ENCODE results near the gene FDX1.

The FDX1 gene

GRCh38 chr11:110497231-110497978 is 67.7 kb downstream of the FDX1 start:
- H3K4me3 ChIP-seq (ENCODE audit: low read depth, low read length): no peak overlapping the region
- H3K36me3 ChIP-seq (ENCODE audit: control insufficient read depth, insufficient read depth, low read length): no peaks in the 10 kb centered on the region
- H3K9me3 ChIP-seq (ENCODE audit: control insufficient read depth, insufficient read depth, low read length): no peaks in the 10 kb centered on the region
- no peaks in the 10 kb centered on the region for H3K27me3 ChIP-seq (ENCODE audit: control insufficient read depth, insufficient read depth, low read length)
- H3K4me1 ChIP-seq (ENCODE audit: control insufficient read depth, insufficient read depth, low read length): peaks cover 1% of the 10 kb centered on the region
- H3K9ac ChIP-seq (ENCODE audit: low read depth, low read length): no peak overlapping the region

- Histone ChIP-seq H3K36me3 (ENCODE audit: control insufficient read depth, insufficient read depth, low read length) (no peaks in the 10 kb centered on the region), H3K4me1 (ENCODE audit: control insufficient read depth, insufficient read depth, low read length) (no peaks in the 10 kb centered on the region), H3K4me3 (ENCODE audit: low read depth, low read length) (no peak overlapping the region), H3K9ac (ENCODE audit: low read depth, low read length) (no peak overlapping the region), H3K27me3 (ENCODE audit: control insufficient read depth, insufficient read depth, low read length) (no peaks in the 10 kb centered on the region), H3K9me3 (ENCODE audit: control insufficient read depth, insufficient read depth, low read length) (no peaks in the 10 kb centered on the region)
These were observed 71.7 kb downstream of the FDX1 start for GRCh38 chr11:110501428-110501827.

DNA sequence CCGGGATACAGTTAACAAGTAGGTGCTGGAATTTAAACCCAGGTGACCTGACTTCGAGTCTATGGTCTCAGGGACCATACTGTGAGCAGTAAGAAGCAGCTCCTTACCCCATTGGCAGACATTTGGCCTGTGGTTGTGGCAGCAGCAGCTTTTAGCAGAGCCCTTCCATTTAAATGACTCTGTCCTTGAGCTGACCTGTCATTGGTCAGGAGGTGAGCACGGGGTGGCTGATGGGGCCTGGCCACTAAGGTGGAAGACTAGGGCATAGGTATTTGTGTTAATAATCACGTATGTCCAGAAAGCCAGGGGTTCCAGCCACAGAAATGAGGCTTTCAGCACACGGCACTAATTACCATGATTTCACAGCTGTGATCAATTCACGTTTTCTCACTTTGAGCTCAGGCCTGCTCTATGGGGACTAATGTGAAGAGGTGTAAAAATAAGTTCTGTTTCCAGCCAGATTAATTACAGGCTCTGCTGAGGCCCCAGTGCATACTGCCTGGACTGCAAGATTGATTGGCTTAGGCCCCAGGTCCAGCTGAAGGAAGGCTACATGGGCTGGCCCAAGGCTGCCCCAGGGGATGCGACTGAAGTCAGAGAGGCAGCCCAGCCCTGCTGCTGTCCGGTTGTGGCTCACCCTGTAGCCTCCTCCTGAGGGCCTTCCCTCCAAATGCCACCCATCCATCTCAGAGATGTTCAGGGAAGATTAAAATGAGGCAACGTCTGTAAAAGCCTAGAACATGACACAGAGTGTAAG is 76.0 kb downstream of the FDX1 start:
- Histone ChIP-seq H3K9ac (ENCODE audit: low read depth, low read length) (no peak overlapping the region), H3K4me3 (ENCODE audit: low read depth, low read length) (no peak overlapping the region), H3K4me1 (ENCODE audit: control insufficient read depth, insufficient read depth, low read length) (no peaks in the 10 kb centered on the region), H3K36me3 (ENCODE audit: control insufficient read depth, insufficient read depth, low read length) (no peaks in the 10 kb centered on the region), H3K9me3 (ENCODE audit: control insufficient read depth, insufficient read depth, low read length) (no peaks in the 10 kb centered on the region), H3K27me3 (ENCODE audit: control insufficient read depth, insufficient read depth, low read length) (no peaks in the 10 kb centered on the region)

DNA sequence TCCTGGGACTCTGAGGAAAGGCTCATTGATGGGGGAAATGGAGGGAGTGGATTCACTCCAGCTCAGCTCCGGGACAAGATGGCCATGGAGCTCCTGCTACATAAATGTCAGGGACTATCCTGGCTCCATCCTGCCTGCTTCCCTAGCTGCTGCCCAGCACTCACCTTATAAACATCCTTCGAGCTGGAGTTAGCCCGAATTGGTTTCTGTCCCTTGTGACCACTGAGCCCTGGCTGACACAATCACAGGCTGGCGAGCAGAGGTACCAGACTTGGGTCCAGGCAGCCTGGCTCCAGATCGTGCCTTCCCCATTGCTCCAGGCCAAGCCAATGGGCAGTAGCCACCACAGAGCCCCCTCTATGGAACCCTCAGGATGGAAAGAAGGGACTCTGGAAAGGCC is 77.6 kb downstream of the FDX1 start:
- Histone ChIP-seq H3K36me3 (ENCODE audit: control insufficient read depth, insufficient read depth, low read length) (no peaks in the 10 kb centered on the region), H3K9me3 (ENCODE audit: control insufficient read depth, insufficient read depth, low read length) (no peaks in the 10 kb centered on the region), H3K4me1 (ENCODE audit: control insufficient read depth, insufficient read depth, low read length) (no peaks in the 10 kb centered on the region), H3K9ac (ENCODE audit: low read depth, low read length) (no peak overlapping the region), H3K27me3 (ENCODE audit: control insufficient read depth, insufficient read depth, low read length) (no peaks in the 10 kb centered on the region), H3K4me3 (ENCODE audit: low read depth, low read length) (no peak overlapping the region)

- Histone ChIP-seq H3K36me3 (ENCODE audit: control insufficient read depth, insufficient read depth, low read length) (no peaks in the 10 kb centered on the region), H3K27me3 (ENCODE audit: control insufficient read depth, insufficient read depth, low read length) (no peaks in the 10 kb centered on the region), H3K9me3 (ENCODE audit: control insufficient read depth, insufficient read depth, low read length) (no peaks in the 10 kb centered on the region), H3K9ac (ENCODE audit: low read depth, low read length) (no peak overlapping the region), H3K4me1 (ENCODE audit: control insufficient read depth, insufficient read depth, low read length) (no peaks in the 10 kb centered on the region), H3K4me3 (ENCODE audit: low read depth, low read length) (no peak overlapping the region)
These were observed 79.0 kb downstream of the FDX1 start for GRCh38 chr11:110508786-110509185.

DNA sequence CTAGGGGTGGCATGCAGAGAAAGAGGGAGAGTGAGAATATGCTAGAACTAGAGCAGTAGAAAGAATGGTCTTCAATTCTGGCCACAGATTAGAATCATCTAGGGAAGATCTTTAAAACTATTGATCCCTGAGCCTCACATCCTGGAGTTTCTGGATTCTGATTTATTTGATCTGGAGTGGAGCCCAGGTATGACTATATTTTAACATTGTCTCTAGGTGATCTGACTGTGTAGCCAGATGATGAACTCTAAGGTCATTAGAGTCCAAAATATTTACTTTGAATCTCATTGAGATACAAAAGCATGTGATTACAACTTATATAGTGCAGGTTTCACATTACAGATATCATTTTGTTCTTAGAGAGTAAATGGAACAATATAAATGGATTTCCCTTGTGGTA is 79.7 kb downstream of the FDX1 start:
- Histone ChIP-seq H3K9ac (ENCODE audit: low read depth, low read length) (no peak overlapping the region), H3K4me1 (ENCODE audit: control insufficient read depth, insufficient read depth, low read length) (no peaks in the 10 kb centered on the region), H3K36me3 (ENCODE audit: control insufficient read depth, insufficient read depth, low read length) (no peaks in the 10 kb centered on the region), H3K27me3 (ENCODE audit: control insufficient read depth, insufficient read depth, low read length) (no peaks in the 10 kb centered on the region), H3K9me3 (ENCODE audit: control insufficient read depth, insufficient read depth, low read length) (no peaks in the 10 kb centered on the region), H3K4me3 (ENCODE audit: low read depth, low read length) (no peak overlapping the region)

DNA sequence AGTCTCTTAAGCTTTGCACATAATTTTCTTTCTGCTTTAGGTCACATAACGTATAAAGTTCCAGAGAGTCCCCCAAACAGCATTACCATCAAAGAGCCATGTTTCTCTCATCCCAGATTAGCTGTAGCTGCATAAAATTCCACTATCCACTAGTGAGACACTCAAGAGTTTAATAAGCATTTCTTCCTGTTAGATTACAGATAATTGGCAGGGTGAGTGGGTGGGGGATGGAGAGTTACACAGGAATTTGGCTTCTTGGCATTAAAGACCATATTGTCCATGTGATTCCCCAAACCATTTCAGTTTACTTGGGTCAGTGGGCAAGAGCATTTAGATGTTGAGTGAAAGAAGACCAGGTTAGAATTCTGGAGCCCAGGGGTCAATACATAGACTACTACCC is 82.3 kb downstream of the FDX1 start:
- no peaks in the 10 kb centered on the region for H3K36me3 ChIP-seq (ENCODE audit: control insufficient read depth, insufficient read depth, low read length)
- no peak overlapping the region for H3K9ac ChIP-seq (ENCODE audit: low read depth, low read length)
- no peak overlapping the region for H3K4me3 ChIP-seq (ENCODE audit: low read depth, low read length)
- no peaks in the 10 kb centered on the region for H3K27me3 ChIP-seq (ENCODE audit: control insufficient read depth, insufficient read depth, low read length)
- H3K4me1 ChIP-seq (ENCODE audit: control insufficient read depth, insufficient read depth, low read length): no peaks in the 10 kb centered on the region
- H3K9me3 ChIP-seq (ENCODE audit: control insufficient read depth, insufficient read depth, low read length): no peaks in the 10 kb centered on the region

GRCh38 chr11:110513259-110513801 is 83.6 kb downstream of the FDX1 start:
- Histone ChIP-seq H3K9me3 (ENCODE audit: control insufficient read depth, insufficient read depth, low read length) (no peaks in the 10 kb centered on the region), H3K27me3 (ENCODE audit: control insufficient read depth, insufficient read depth, low read length) (no peaks in the 10 kb centered on the region), H3K36me3 (ENCODE audit: control insufficient read depth, insufficient read depth, low read length) (no peaks in the 10 kb centered on the region), H3K4me3 (ENCODE audit: low read depth, low read length) (no peak overlapping the region), H3K9ac (ENCODE audit: low read depth, low read length) (no peak overlapping the region), H3K4me1 (ENCODE audit: control insufficient read depth, insufficient read depth, low read length) (no peaks in the 10 kb centered on the region)

GRCh38 chr11:110513846-110514437 is 84.2 kb downstream of the FDX1 start:
- Histone ChIP-seq H3K4me1 (ENCODE audit: control insufficient read depth, insufficient read depth, low read length) (no peaks in the 10 kb centered on the region), H3K9me3 (ENCODE audit: control insufficient read depth, insufficient read depth, low read length) (no peaks in the 10 kb centered on the region), H3K27me3 (ENCODE audit: control insufficient read depth, insufficient read depth, low read length) (no peaks in the 10 kb centered on the region), H3K4me3 (ENCODE audit: low read depth, low read length) (no peak overlapping the region), H3K36me3 (ENCODE audit: control insufficient read depth, insufficient read depth, low read length) (no peaks in the 10 kb centered on the region), H3K9ac (ENCODE audit: low read depth, low read length) (no peak overlapping the region)
